HepG2 (cell line): ENCODE measurements around the gene HEY2.

ENCODE experiments used
- FOSL1 ChIP-seq: sonication (generic); formaldehyde crosslinking; IDR thresholded peaks from 2 replicates; pipeline ENCODE4 v1.9.0; 2021; ENCODE audit warnings: missing genetic modification reagents, borderline replicate concordance
- HNRNPL ChIP-seq: fragments of 200-400 bp; formaldehyde crosslinking; IDR thresholded peaks from 2 replicates; pipeline ENCODE4 v1.6.1; 2017; ENCODE audit warnings: mild to moderate bottlenecking, low read depth, low read length
- KLF16 ChIP-seq, 2 experiments: sonication (generic) in 1 of 2; formaldehyde crosslinking in 1 of 2; IDR thresholded peaks; 2 replicates each; pipeline versions ENCODE4 v1.6.1 to v1.8.0; 2016 to 2023; ENCODE audit warnings: missing genetic modification reagents in 2 of 2, missing compliant biosample characterization in 1 of 2
- KMT2B ChIP-seq: IDR thresholded peaks from 2 replicates; pipeline ENCODE4 v1.6.1; 2016; ENCODE audit warnings: missing genetic modification reagents, missing compliant biosample characterization
- SAFB2 ChIP-seq: sonication (generic); formaldehyde crosslinking; IDR thresholded peaks from 2 replicates; pipeline ENCODE4 v1.5.1; 2020; ENCODE audit warnings: missing genetic modification reagents, low read depth, mild to moderate bottlenecking, borderline replicate concordance
- ZNF232 ChIP-seq: sonication (generic); formaldehyde crosslinking; IDR thresholded peaks from 2 replicates; pipeline ENCODE4 v1.4.0; 2020; ENCODE audit warnings: missing genetic modification reagents, borderline replicate concordance
- ZNF317 ChIP-seq: sonication (generic); formaldehyde crosslinking; IDR thresholded peaks from 2 replicates; pipeline ENCODE4 v1.5.0; 2020; ENCODE audit warnings: mild to moderate bottlenecking, missing genetic modification reagents
- ZNF749 ChIP-seq: sonication (generic); formaldehyde crosslinking; IDR thresholded peaks from 2 replicates; pipeline ENCODE4 v1.8.0; 2022; ENCODE audit warnings: mild to moderate bottlenecking, missing genetic modification reagents, moderate library complexity, borderline replicate concordance
- TF ChIP-seq, protein P1 (sequence below): sonication (generic); formaldehyde crosslinking; IDR thresholded peaks from 2 replicates; pipeline ENCODE4 v1.5.0; 2020; ENCODE audit warnings: mild to moderate bottlenecking, missing genetic modification reagents, moderate library complexity
- TF ChIP-seq, protein P2 (sequence below): sonication (generic); formaldehyde crosslinking; IDR thresholded peaks from 2 replicates; pipeline ENCODE4 v1.4.0; 2020; ENCODE audit warnings: missing genetic modification reagents
- TF ChIP-seq, protein P3 (sequence below): sonication (generic); formaldehyde crosslinking; conservative IDR thresholded peaks from 2 replicates; pipeline ENCODE4 v1.8.1; 2023; ENCODE audit warnings: missing genetic modification reagents

DNA sequence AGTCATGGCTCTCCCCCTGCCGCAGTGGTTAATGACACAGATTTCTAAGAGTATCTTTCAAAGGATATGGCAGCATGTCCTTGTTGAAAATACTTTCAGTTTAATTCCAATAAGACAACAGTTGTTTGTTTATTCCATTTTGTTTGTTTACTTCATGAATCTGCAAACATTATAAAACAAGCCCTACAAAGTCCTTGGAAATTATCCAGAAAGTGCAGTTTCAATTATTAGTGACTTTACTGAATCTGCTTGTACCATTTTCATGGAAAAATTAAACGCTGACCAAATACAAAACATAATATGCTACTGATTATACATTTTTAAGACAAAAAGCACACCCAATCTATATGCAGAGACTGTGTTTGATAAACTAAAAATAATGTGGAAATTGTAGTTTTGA is 3.3 kb downstream of the HEY2 start:
- TF ChIP-seq, protein P1, sequence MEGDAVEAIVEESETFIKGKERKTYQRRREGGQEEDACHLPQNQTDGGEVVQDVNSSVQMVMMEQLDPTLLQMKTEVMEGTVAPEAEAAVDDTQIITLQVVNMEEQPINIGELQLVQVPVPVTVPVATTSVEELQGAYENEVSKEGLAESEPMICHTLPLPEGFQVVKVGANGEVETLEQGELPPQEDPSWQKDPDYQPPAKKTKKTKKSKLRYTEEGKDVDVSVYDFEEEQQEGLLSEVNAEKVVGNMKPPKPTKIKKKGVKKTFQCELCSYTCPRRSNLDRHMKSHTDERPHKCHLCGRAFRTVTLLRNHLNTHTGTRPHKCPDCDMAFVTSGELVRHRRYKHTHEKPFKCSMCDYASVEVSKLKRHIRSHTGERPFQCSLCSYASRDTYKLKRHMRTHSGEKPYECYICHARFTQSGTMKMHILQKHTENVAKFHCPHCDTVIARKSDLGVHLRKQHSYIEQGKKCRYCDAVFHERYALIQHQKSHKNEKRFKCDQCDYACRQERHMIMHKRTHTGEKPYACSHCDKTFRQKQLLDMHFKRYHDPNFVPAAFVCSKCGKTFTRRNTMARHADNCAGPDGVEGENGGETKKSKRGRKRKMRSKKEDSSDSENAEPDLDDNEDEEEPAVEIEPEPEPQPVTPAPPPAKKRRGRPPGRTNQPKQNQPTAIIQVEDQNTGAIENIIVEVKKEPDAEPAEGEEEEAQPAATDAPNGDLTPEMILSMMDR (CRISPR knock-in tag), result no peak
- TF ChIP-seq, protein P2, sequence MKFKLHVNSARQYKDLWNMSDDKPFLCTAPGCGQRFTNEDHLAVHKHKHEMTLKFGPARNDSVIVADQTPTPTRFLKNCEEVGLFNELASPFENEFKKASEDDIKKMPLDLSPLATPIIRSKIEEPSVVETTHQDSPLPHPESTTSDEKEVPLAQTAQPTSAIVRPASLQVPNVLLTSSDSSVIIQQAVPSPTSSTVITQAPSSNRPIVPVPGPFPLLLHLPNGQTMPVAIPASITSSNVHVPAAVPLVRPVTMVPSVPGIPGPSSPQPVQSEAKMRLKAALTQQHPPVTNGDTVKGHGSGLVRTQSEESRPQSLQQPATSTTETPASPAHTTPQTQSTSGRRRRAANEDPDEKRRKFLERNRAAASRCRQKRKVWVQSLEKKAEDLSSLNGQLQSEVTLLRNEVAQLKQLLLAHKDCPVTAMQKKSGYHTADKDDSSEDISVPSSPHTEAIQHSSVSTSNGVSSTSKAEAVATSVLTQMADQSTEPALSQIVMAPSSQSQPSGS (CRISPR knock-in tag), result no peak
- no peak for TF ChIP-seq SAFB2 (CRISPR knock-in tag)
- no peak for TF ChIP-seq ZNF232 (CRISPR knock-in tag)
- TF ChIP-seq ZNF749 (CRISPR knock-in tag), result no peak
- TF ChIP-seq KLF16 (CRISPR knock-in tag; IDR thresholded peaks at IDR 0.05), result no peak
- no peak for TF ChIP-seq KMT2B (CRISPR knock-in tag)
- TF ChIP-seq, protein P3, sequence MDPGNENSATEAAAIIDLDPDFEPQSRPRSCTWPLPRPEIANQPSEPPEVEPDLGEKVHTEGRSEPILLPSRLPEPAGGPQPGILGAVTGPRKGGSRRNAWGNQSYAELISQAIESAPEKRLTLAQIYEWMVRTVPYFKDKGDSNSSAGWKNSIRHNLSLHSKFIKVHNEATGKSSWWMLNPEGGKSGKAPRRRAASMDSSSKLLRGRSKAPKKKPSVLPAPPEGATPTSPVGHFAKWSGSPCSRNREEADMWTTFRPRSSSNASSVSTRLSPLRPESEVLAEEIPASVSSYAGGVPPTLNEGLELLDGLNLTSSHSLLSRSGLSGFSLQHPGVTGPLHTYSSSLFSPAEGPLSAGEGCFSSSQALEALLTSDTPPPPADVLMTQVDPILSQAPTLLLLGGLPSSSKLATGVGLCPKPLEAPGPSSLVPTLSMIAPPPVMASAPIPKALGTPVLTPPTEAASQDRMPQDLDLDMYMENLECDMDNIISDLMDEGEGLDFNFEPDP, result no peak
- no peak for TF ChIP-seq ZNF317
- TF ChIP-seq HNRNPL, result no peak
- TF ChIP-seq FOSL1 (CRISPR knock-in tag), result no peak
